HS-27A (cell line): Measurements from ENCODE around the gene PATL2.
"Not testable (repeated sequence)": the region's sequence is repeated elsewhere in the genome, so short reads cannot be mapped to it uniquely, and the experiment has no call there.

Experiments used
- DNase-seq: peaks from one replicate; pipeline ENCODE4 v3.0.0-alpha.2; 2012; ENCODE audit warnings: low read depth, missing footprints

Gene PATL2

GRCh38 chr15:44690245-44690644, 20.9 kb downstream of the PATL2 start:
- not testable (repeated sequence) for DNase-seq

- not testable (repeated sequence) for DNase-seq
Observed at GRCh38 chr15:44689318-44689717, 21.8 kb downstream of the PATL2 start.

GRCh38 chr15:44682809-44683682, 28.1 kb downstream of the PATL2 start:
- not testable (repeated sequence) for DNase-seq

- no peak for DNase-seq
Observed at GRCh38 chr15:44682211-44682610, 28.9 kb downstream of the PATL2 start.

- DNase-seq = no peak
Observed at GRCh38 chr15:44676676-44677075, 34.4 kb downstream of the PATL2 start.

GRCh38 chr15:44675911-44676310, 35.2 kb downstream of the PATL2 start:
- DNase-seq = no peak

GRCh38 chr15:44673639-44674038, 37.5 kb downstream of the PATL2 start:
- no peak for DNase-seq

- DNase-seq = no peak
Observed at GRCh38 chr15:44670087-44670950, 40.8 kb downstream of the PATL2 start.

- no peak for DNase-seq
Observed at GRCh38 chr15:44668921-44669320, 42.2 kb downstream of the PATL2 start.

- no peak for DNase-seq
Observed at GRCh38 chr15:44667039-44667360, 44.1 kb downstream of the PATL2 start.

GRCh38 chr15:44666210-44667038, 44.7 kb downstream of the PATL2 start:
- DNase-seq = no peak

- DNase-seq = peak; percentile 93
Observed at GRCh38 chr15:44663410-44664308, 47.5 kb downstream of the PATL2 start, which contains the start of gene SPG11. SPG11 (minus strand) TSS chr15:44663662; CDS start chr15:44663647, 15 bp downstream.

GRCh38 chr15:44662478-44663409, 48.4 kb downstream of the PATL2 start:
- DNase-seq = peak; percentile 36

- DNase-seq = no peak
Observed at GRCh38 chr15:44661576-44661975, 49.5 kb downstream of the PATL2 start.

GRCh38 chr15:44659056-44659455, 52.1 kb downstream of the PATL2 start:
- no peak for DNase-seq

- DNase-seq = no peak
Observed at GRCh38 chr15:44657378-44657777, 53.7 kb downstream of the PATL2 start.

- DNase-seq = no peak
Observed at GRCh38 chr15:44656913-44657312, 54.2 kb downstream of the PATL2 start.

GRCh38 chr15:44656298-44656697, 54.8 kb downstream of the PATL2 start:
- DNase-seq = no peak

GRCh38 chr15:44654858-44655257, 56.3 kb downstream of the PATL2 start:
- no peak for DNase-seq

- DNase-seq = no peak
Observed at GRCh38 chr15:44647637-44648036, 63.5 kb downstream of the PATL2 start.
